Adipocyte (in vitro differentiated cells): ENCODE measurements around the gene KREMEN1.

Experiments used
- DNase-seq: peaks from one replicate; pipeline ENCODE4 v3.0.0-alpha.2; 2015; ENCODE audit warnings: low read depth
- H3K27me3 ChIP-seq: replicated peaks from 2 replicates; pipeline ENCODE4 v1.7.0; 2013; ENCODE audit warnings: mild to moderate bottlenecking, low read length, moderate library complexity; ENCODE audit not compliant: control insufficient read depth, insufficient read depth
- H3K36me3 ChIP-seq: 2 replicates; pipeline ENCODE4 v1.7.0; 2013; ENCODE audit warnings: low read length, mild to moderate bottlenecking, moderate library complexity; ENCODE audit not compliant: control insufficient read depth, insufficient read depth, severe bottlenecking
- H3K4me1 ChIP-seq: 2 replicates; pipeline ENCODE4 v1.7.0; 2013; ENCODE audit warnings: mild to moderate bottlenecking, low read length, moderate library complexity; ENCODE audit not compliant: control insufficient read depth, insufficient read depth
- H3K4me3 ChIP-seq: 2 replicates; pipeline ENCODE4 v1.7.0; 2013; ENCODE audit warnings: mild to moderate bottlenecking, low read length, moderate library complexity
- H3K9ac ChIP-seq: 2 replicates; pipeline ENCODE4 v1.7.0; 2013; ENCODE audit warnings: mild to moderate bottlenecking, low read length, moderate library complexity
- H3K9me3 ChIP-seq: 2 replicates; pipeline ENCODE4 v1.7.0; 2013; ENCODE audit warnings: mild to moderate bottlenecking, low read length, moderate library complexity; ENCODE audit not compliant: control insufficient read depth

The KREMEN1 gene

DNA sequence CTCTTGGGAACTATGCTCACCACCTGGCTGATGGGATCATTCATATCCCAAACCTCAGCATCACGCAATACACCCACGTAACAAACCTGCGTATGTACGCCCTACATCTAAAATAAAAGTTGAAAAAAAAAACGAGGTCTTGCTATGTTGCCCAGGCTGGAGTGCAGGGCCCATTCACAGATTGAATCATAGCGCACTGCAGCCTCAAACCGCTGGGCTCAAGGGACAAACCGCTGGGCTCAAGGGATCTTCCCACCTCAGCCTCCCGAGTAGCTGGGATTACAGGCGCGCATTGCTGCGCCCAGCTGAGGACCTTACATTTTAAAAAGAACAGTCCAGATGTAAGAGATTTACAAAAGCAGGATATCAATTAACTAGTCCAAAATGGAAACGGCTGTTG is 91.0 kb downstream of the KREMEN1 start:
- no peak for DNase-seq
- Histone ChIP-seq H3K9ac (no peak overlapping the region), H3K9me3 (no peaks in the 10 kb centered on the region), H3K4me1 (no peaks in the 10 kb centered on the region), H3K27me3 (peaks cover 6% of the 10 kb centered on the region), H3K36me3 (no peaks in the 10 kb centered on the region), H3K4me3 (no peak overlapping the region)

GRCh38 chr22:29165321-29166060 is 92.7 kb downstream of the KREMEN1 start:
- Histone ChIP-seq H3K9ac (no peak overlapping the region), H3K36me3 (no peaks in the 10 kb centered on the region), H3K27me3 (peaks cover 14% of the 10 kb centered on the region), H3K9me3 (no peaks in the 10 kb centered on the region), H3K4me1 (no peaks in the 10 kb centered on the region), H3K4me3 (no peak overlapping the region)
- no peak for DNase-seq

DNA sequence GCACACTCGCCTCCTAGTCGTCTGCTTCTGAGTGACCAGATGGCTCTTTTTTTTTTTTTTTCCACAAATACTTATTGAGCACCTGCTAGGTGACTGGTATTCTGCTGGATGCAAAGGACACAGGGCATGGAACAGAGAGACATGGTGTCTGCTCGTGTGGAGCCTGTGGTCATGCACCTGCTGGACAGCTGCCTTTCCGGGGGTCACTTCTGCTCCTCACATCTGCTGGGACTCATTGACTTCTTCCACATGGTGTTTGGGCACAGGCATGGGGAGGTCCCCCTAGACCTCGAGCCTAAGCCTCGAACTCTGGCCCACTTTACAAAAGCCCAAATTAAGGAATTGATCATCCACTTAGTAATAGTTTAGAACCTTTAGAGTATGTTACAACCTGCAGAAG is 93.3 kb downstream of the KREMEN1 start:
- H3K9me3 ChIP-seq, result no peaks in the 10 kb centered on the region
- no peaks in the 10 kb centered on the region for H3K4me1 ChIP-seq
- no peak overlapping the region for H3K4me3 ChIP-seq
- H3K27me3 ChIP-seq, result peaks cover 14% of the 10 kb centered on the region
- DNase-seq, result no peak
- H3K9ac ChIP-seq, result no peak overlapping the region
- H3K36me3 ChIP-seq, result no peaks in the 10 kb centered on the region

GRCh38 chr22:29167032-29167911 is 94.4 kb downstream of the KREMEN1 start:
- no peak overlapping the region for H3K4me3 ChIP-seq
- no peaks in the 10 kb centered on the region for H3K9me3 ChIP-seq
- H3K36me3 ChIP-seq, result no peaks in the 10 kb centered on the region
- H3K4me1 ChIP-seq, result no peaks in the 10 kb centered on the region
- no peak overlapping the region for H3K9ac ChIP-seq
- DNase-seq, result no peak
- H3K27me3 ChIP-seq, result peaks cover 21% of the 10 kb centered on the region

GRCh38 chr22:29171721-29172120 is 98.9 kb downstream of the KREMEN1 start:
- Histone ChIP-seq H3K9ac (no peak overlapping the region), H3K36me3 (no peaks in the 10 kb centered on the region), H3K27me3 (peaks cover 25% of the 10 kb centered on the region), H3K4me3 (no peak overlapping the region), H3K4me1 (no peaks in the 10 kb centered on the region), H3K9me3 (peaks cover 28% of the 10 kb centered on the region)
- DNase-seq, result no peak

DNA sequence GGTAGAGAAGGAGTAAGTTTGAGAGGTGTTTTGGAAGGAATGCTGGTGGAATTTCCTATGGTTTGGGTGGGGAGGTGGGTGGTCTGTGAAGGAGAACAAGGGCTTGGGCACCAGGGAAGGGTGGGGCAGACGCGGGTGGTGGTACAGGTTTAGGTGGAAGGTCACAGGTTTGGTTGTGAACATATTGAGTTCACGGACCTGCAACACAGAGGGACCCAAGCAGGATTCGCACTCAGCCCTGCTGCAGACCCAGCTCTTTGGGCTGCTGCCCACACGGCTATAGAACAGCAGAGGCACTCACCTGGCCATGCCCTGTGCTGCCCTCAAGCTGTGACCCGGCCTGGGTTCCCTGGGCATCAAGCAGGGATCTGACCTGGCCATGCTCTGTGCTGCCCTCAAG is 99.4 kb downstream of the KREMEN1 start:
- DNase-seq, result no peak
- peaks cover 29% of the 10 kb centered on the region for H3K9me3 ChIP-seq
- H3K4me3 ChIP-seq, result no peak overlapping the region
- no peak overlapping the region for H3K9ac ChIP-seq
- no peaks in the 10 kb centered on the region for H3K4me1 ChIP-seq
- no peaks in the 10 kb centered on the region for H3K36me3 ChIP-seq
- peaks cover 28% of the 10 kb centered on the region for H3K27me3 ChIP-seq

DNA sequence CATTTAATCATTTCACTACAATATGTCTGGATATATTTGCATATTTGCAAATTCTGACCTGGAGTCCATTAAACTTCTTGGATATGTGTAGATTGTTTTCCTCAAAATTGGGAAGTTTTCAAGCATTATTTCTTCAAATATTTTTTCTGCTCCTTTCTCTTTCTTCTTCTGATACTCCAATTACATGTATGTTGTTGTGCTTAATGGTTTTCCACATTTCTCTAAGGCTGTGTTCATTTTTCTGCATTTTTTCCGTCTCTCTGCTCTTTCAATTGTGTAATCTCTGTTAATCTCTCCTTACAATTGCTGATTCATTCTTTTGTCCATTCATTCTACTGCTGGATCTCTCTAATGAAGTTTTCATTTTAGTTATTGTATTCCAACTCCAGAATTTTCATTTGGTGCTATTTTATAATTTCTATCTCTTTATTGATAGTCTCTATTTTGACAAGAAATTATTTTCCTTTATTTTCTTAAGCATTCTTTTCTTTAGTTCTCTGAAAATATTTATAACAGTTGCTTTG is 102.5 kb downstream of the KREMEN1 start:
- H3K4me1 ChIP-seq, result no peaks in the 10 kb centered on the region
- no peak overlapping the region for H3K9ac ChIP-seq
- peaks cover 29% of the 10 kb centered on the region for H3K9me3 ChIP-seq
- DNase-seq, result no peak
- H3K4me3 ChIP-seq, result no peak overlapping the region
- peaks cover 14% of the 10 kb centered on the region for H3K27me3 ChIP-seq
- H3K36me3 ChIP-seq, result no peaks in the 10 kb centered on the region

DNA sequence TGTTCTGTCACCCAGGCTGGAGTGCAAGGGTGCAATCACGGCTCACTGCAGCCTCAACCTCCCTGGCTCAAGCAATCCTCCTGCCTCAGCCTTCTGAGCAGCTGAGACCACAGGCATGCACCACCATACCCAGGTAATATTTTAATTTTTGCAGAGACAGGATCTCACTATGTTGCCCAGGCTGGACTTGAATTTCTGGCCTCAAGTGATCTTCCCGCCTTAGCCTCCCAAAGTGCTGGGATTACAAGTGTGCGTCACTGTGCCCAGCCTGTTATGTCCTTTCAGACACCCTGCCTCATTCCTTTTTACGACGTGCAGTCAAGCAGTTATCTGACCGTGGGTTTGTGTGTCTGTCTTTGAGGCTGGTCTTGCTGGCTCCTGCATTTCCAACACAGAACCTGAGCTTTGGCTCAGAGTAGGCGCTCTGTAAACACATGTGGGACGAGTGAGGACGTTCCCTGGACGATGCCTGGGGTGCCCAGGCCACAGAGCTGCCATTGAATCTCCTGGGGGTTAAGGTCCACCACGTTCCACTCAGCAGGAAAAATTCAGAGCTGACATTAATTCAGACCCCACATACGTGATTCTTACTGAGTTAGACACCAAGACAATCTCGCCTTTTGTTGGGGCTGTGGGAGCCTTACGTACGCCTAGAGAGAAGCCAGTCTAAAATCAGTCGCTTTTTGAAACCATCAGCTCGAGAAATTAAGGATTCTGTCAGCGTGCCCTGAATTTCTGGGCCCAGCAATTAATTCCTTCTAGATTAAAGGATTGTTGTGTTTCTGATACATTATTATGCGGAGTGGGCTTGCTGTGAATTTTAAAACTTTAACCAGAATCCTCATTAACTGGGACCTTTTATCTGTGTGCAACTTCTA is 111.4 kb downstream of the KREMEN1 start:
- H3K36me3 ChIP-seq, result no peaks in the 10 kb centered on the region
- H3K9me3 ChIP-seq, result no peaks in the 10 kb centered on the region
- no peaks in the 10 kb centered on the region for H3K4me1 ChIP-seq
- no peak overlapping the region for H3K9ac ChIP-seq
- no peak for DNase-seq
- peaks cover 12% of the 10 kb centered on the region for H3K27me3 ChIP-seq
- no peak overlapping the region for H3K4me3 ChIP-seq

DNA sequence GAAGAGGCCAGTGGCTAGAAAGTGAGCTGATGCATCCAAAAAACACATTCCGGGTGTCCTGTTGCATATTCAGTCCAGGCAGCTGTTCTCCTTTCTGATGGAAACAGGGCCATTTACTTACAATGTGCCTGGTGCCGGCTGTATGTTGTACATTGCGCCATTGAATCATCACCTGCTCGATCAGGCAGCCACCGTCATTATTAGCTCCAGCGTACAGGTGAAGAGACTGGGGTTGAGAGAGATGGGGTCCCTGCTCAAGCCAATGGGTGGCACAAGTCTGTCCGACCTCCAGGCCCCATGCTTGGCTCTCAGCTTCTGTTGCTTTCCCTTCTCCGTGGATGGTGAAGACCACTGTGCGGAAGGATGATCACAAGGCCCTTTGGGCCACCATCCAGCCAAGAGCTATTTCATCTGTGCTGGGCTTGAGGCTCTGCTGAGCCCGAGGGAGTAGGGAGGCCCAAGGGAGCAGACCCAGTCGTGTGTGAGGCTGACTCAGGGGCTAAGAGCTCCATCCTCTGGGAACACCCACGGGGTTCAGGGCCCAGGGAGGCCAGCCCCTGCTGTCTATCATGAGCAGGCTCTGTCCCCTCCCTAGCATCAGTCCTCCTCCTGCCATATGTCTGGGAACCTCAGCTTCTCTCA is 112.1 kb downstream of the KREMEN1 start:
- Histone ChIP-seq H3K4me3 (no peak overlapping the region), H3K36me3 (no peaks in the 10 kb centered on the region), H3K4me1 (no peaks in the 10 kb centered on the region), H3K9me3 (no peaks in the 10 kb centered on the region), H3K27me3 (peaks cover 17% of the 10 kb centered on the region), H3K9ac (no peak overlapping the region)
- no peak for DNase-seq

DNA sequence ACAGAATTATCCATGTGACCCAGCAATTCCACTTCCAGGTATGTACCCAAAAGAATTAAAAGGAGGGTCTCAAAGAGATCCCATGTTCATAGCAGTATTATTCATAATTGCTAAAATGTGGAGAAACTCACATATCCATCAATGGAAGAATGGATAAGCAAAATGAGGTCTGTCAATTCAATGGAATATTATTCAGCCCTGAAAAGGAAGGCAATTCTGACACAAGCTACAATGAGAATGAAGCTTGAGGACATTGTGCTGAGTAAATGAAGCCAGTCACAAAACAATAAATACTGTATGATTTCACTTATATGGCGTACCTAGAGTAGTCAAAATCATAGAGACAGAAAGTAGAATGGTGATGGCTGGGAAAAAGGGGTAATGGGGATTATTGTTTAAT is 113.5 kb downstream of the KREMEN1 start:
- peaks cover 21% of the 10 kb centered on the region for H3K27me3 ChIP-seq
- H3K4me1 ChIP-seq, result no peaks in the 10 kb centered on the region
- no peak overlapping the region for H3K9ac ChIP-seq
- no peak for DNase-seq
- H3K9me3 ChIP-seq, result no peaks in the 10 kb centered on the region
- H3K36me3 ChIP-seq, result no peaks in the 10 kb centered on the region
- H3K4me3 ChIP-seq, result no peak overlapping the region
